Activated B cell treated with CpG ODN at 0.5 μM for 24 hours (primary cell): ENCODE results near the gene WASF3. TPM values are rescaled to one million over a fixed set of nuclear protein-coding genes. Genes with fewer than 3 reads are reported as not detected.

Source experiments
- ATAC-seq: fragments of 200-7000 bp; cut with Tn5 transposase; one replicate; pipeline ENCODE4 v1.10.0; 2021; ENCODE audit warnings: low read depth, mild to moderate bottlenecking, moderate library complexity
- CTCF ChIA-PET: fragments of 350-600 bp; sonication (Branson Sonifier 250); formaldehyde crosslinking; loops from one replicate; lab custom pipeline; 2021; ENCODE audit warnings: antibody characterized with exemption; lab: Charles Lee
- POLR2A ChIA-PET: fragments of 350-600 bp; sonication (Branson Sonifier 250); formaldehyde crosslinking; loops from one replicate; lab custom pipeline; 2021; ENCODE audit warnings: antibody characterized with exemption; lab: Charles Lee
- DNase-seq: peaks from one replicate; pipeline ENCODE4 v3.0.0; 2022
- H3K27ac Mint-ChIP-seq: one replicate; pipeline ENCODE4 v1.8.0; 2020; ENCODE audit warnings: mixed read lengths
- H3K27me3 Mint-ChIP-seq: one replicate; pipeline ENCODE4 v1.8.0; 2021; ENCODE audit warnings: mixed read lengths
- H3K36me3 Mint-ChIP-seq: one replicate; pipeline ENCODE4 v1.8.0; 2021; ENCODE audit warnings: low read depth, mixed read lengths
- H3K4me1 Mint-ChIP-seq: one replicate; pipeline ENCODE4 v1.8.0; 2021; ENCODE audit warnings: mixed read lengths
- H3K4me3 Mint-ChIP-seq: one replicate; pipeline ENCODE4 v1.8.0; 2020; ENCODE audit warnings: mild to moderate bottlenecking, mixed read lengths
- H3K9me3 Mint-ChIP-seq: one replicate; pipeline ENCODE4 v1.8.0; 2020; ENCODE audit warnings: mixed read lengths
- CTCF ChIP-seq: fragments of 200-600 bp; IDR thresholded peaks from one replicate; pipeline ENCODE4 v1.8.0; 2022; ENCODE audit warnings: antibody characterized with exemption, mild to moderate bottlenecking
- intact Hi-C: fragments of 100-400 bp; cut with micrococcal nuclease; formaldehyde crosslinking; loops from one replicate; pipeline ENCODE4 v1.15.1; 2024
- total RNA-seq: library from RNA; stranded (reverse); gene quantifications from 2 replicates; pipeline ENCODE4 v1.2.3, GENCODE V29; 2022

WASF3 gene
- total RNA-seq, 1 donor from 2014 or later: 0.35 TPM

GRCh38 chr13:26727633-26728032, 170.2 kb downstream of the WASF3 start:
- intact Hi-C loops: no loop called here
- Mint-ChIP-seq H3K9me3 (peaks cover 1% of the 10 kb centered on the region), H3K36me3 (no peaks in the 10 kb centered on the region), H3K27me3 (peaks cover 14% of the 10 kb centered on the region), H3K4me3 (no peak overlapping the region), H3K27ac (no peak overlapping the region), H3K4me1 (no peaks in the 10 kb centered on the region)
- ChIA-PET POLR2A (no interaction called here), CTCF (no interaction called here)
- no peak for TF ChIP-seq CTCF
- ATAC-seq (no peak), DNase-seq (no peak)

- intact Hi-C loops: no loop called here
- no peak for DNase-seq
- POLR2A ChIA-PET: no interaction called here
- H3K4me1 Mint-ChIP-seq: no peaks in the 10 kb centered on the region
- peaks cover 13% of the 10 kb centered on the region for H3K27me3 Mint-ChIP-seq
- no peak overlapping the region for H3K4me3 Mint-ChIP-seq
- no peak overlapping the region for H3K27ac Mint-ChIP-seq
- CTCF ChIA-PET: no interaction called here
- ATAC-seq: no peak
- peaks cover 15% of the 10 kb centered on the region for H3K9me3 Mint-ChIP-seq
- no peaks in the 10 kb centered on the region for H3K36me3 Mint-ChIP-seq
- TF ChIP-seq CTCF: no peak
Measured at GRCh38 chr13:26735677-26736076, 178.2 kb downstream of the WASF3 start.

Other genes with a start within 250 kb of the WASF3 start
- gene GPR12, start 203.1 kb downstream of the WASF3 start, total RNA-seq: not detected in 2 replicates